Measurements from ENCODE around the gene ERRFI1. TPM values are rescaled to one million over a fixed set of nuclear protein-coding genes. Genes with fewer than 3 reads are reported as not detected.

The ERRFI1 gene
- polyA plus RNA-seq, 1 donor: 7.6 TPM

DNA sequence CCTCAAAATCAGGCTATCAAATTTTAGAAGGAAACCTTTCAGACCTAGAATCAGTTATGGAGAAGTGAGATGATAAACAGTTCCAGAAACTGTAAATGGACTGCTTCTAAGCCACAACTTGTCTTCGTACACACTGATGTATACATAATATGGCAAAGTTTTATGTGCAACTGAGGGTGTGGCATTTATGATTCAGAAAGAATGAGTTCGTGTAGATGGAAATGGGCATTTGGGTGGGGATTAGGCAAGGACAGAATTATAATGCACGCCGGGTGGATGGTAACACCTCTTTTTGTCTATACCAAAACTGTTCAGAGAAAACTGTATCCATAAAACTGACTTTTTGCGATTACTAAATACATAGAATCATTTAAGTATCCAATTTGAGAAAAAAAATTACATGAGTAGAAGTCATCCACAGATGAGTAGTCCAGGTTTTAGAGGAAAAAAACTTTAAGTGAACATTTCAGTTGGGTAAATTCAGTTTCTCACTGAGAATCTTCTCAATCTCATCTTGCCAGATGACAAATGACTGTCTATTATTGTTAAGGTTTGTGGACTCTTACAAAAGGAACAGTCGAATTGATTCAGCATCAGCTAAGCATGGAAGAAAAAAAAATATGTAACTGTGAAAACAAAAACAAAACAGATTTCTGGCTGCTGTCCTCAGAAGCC, 22.5 kb downstream of the ERRFI1 start:
- no peak for DNase-seq

GRCh38 chr1:8002921-8003320, 23.2 kb downstream of the ERRFI1 start:
- no peak for DNase-seq

GRCh38 chr1:8002329-8002910, 23.7 kb downstream of the ERRFI1 start:
- DNase-seq: no peak

- no peak for DNase-seq
These were observed 30.7 kb downstream of the ERRFI1 start for GRCh38 chr1:7995437-7995836.

DNA sequence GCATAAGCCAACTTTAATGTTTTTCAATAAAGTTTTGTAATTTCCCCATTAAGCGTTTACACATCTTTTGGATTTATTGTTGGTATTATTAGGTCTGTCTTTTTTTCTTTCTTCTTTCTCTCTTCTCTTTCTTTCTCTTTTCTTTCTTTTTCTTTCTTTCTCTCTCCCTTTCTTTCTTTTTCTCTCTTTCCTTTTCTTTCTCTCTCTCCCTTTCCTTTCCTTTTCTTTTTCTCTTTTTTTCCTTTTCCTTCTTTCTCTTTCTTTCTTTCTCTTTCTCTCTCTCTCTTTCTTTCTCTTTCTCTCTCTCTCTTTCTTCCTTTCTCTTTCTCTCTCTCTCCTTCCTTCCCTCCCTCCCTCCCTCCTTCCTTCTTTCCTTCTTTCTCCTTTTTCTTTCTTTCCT, 31.3 kb downstream of the ERRFI1 start:
- DNase-seq: no peak

GRCh38 chr1:7993593-7994479, 32.3 kb downstream of the ERRFI1 start:
- DNase-seq: no peak

- DNase-seq: no peak
These were observed 33.2 kb downstream of the ERRFI1 start for GRCh38 chr1:7992885-7993284.

DNA sequence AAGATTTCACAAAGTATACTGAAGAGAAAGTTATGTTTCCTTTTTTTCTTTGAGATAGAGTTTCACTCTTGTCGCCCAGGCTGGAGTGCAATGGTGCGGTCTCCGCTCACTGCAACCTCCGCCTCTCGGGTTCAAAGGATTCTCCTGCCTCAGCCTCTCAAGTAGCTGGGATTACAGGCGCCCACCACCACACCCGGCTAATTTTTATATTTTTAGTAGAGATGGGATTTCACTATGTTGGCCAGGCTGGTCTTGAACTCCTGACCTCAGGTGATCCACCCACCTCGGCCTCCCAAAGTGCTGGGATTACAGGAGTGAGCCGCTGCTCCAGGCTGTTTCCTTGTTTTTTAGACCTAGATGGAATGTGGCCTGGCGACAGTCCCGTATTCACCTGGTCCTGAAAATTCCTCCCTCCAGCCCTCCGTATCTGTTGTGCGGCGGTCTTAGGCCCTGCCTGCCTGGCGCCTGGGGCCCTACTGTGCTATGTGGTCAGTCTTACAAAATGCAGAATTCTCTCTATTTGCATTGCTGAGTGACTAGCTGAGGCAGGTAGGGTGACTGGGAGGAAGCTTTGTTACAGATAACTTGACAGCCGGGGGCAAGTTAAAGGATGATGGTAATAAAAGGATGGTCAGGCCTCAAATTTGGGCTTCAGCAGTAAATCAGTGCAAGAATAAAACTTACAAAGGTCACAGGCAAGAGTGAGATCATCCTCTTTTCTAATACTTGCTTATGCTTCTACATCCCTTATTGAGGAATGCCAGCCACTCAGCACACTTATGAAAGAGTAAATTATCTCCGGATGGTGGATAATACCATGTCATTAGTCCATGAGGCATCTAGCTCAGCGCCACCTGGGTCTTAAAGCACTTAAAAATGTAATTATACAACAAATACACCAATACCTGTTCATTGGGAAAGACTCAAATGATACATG, 34.3 kb downstream of the ERRFI1 start:
- no peak for DNase-seq

DNA sequence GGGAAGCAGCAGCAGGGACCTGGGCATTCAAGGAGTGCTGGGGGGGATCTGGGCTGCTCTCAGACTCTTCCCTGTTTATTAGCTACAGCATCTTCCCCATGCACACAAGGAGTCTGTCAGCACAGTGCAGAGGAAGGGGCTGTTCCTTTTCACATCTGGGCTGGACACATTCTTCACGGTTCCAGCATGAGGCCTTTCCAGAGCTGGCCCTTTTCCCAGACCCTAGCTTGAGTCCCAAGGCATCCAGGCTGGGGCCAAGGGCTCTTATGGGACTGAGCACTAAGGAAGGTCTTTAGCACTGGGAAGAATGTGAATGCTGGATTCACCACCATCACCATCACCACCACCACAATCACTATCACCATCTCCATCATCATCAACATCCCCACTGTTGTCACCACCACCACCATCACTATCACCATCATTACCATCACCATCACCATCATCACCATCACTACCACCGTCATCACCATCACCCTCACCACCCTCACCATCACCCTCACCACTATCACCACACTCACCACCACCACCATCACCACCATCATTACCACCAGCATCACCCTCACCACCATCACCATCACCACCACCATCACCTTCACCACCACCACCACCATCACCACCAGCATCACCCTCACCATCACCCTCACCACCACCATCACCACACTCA, 36.2 kb downstream of the ERRFI1 start:
- DNase-seq: no peak

GRCh38 chr1:7988576-7988975, 37.5 kb downstream of the ERRFI1 start:
- no peak for DNase-seq

DNA sequence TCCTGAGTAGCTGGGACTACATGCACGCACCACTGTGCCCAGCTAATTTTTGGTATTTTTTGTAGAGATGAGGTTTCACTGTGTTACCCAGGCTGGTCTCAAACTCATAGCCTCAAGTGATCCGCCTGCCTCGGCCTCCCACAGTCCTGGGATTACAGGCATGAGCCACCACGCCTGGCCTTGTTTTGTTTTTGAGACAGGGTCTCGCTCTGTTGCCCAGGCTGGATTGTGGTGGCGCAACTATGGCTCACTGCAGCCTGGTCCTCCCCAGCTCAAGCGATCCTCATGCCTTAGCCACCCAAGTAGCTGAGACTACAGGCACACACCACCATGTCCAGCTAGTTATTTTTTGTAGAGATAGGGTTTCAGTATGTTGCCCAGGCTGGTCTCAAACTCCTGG, 38.6 kb downstream of the ERRFI1 start:
- no peak for DNase-seq

DNA sequence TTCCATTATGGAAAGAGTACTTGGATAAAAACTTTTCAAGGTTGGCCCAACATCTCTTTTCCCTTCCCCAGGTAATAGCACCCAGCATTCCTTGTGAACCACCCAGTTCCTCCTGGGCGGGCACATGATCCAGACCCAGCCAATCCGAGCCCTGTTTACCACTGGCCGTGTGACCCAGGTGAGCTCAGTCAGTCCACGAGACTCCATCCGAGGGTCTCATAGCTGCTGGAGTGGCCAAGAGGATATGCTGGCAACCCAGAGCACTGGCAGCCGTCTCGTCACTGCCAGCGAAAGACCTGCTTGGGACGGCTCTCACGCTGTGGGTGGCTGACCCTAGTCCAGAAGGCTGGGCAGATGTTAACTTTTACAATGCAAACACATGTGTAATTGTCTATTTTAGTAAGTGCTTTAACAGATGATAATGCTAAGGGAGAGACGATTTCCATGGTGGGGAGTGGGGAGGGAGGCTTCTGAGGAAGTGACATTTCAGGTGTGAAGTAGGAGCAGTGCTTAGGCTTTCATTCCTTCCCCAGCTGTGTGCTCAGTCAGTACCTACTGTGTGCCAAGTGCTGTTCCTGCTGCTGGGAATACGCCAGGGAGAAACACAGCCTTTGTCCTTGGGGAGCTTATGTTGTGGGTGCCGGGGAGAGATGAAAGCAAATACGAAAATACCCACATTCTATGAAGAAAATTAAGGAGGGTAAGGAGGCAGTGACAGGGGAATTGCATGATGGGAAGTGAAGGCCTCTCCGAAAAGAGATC, 40.1 kb downstream of the ERRFI1 start:
- no peak for DNase-seq

DNA sequence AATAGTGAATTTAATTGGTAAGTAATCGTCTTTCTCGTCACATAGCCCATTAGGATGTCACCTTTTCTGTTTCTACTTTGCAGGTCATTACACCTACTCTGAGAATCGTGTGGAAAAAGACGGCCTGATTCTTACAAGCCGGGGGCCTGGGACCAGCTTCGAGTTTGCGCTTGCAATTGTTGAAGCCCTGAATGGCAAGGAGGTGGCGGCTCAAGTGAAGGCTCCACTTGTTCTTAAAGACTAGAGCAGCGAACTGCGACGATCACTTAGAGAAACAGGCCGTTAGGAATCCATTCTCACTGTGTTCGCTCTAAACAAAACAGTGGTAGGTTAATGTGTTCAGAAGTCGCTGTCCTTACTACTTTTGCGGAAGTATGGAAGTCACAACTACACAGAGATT, 41.3 kb downstream of the ERRFI1 start:
- no peak for DNase-seq

- no peak for DNase-seq
These were observed 42.9 kb downstream of the ERRFI1 start for GRCh38 chr1:7983086-7983778.

GRCh38 chr1:7980984-7981383, 45.1 kb downstream of the ERRFI1 start:
- no peak for DNase-seq

- no peak for DNase-seq
These were observed 50.8 kb downstream of the ERRFI1 start for GRCh38 chr1:7975212-7975865.

- no peak for DNase-seq
These were observed 53.0 kb downstream of the ERRFI1 start for GRCh38 chr1:7973086-7973485.

DNA sequence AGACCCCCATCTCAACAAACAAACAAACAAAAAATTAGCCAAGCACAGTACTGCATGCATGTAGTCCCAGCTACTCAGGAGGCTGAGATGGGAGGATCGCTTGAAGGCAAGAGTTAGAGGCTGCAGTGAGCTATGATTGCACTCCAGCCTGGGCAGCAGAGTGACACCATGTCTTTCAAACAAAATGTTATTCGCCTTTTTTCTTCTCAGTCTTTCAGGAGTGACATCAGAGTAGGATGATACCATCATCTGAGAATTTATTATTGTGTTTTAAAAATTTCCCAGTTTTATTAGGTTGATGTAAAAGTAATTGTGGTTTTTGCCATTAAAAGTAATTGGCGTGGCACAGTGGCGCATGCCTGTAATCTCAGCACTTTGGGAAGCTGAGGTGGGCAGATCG, 53.8 kb downstream of the ERRFI1 start:
- no peak for DNase-seq

DNA sequence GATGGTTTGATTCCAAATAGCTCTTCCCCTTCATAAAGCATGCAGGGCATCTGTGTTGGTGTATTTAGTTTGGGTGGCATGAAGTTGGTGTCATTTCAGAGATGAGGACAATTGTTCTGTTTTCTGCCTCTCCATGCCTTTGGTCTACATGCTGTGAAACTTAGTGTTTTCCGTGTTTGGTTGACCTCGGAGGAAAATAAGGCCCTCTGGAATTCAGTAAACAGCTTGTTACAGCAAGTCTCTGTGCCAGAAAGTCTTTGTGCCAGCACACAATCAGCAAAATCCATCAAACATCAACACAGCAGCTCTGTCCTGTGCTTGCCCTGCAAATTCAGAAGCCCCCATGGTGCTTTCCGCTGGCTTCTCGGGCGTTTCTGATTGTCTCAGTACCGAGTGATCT, 55.1 kb downstream of the ERRFI1 start:
- no peak for DNase-seq

GRCh38 chr1:7970246-7970645, 55.9 kb downstream of the ERRFI1 start:
- DNase-seq: no peak
